ENCODE results near the gene NUP42.

The NUP42 gene

DNA sequence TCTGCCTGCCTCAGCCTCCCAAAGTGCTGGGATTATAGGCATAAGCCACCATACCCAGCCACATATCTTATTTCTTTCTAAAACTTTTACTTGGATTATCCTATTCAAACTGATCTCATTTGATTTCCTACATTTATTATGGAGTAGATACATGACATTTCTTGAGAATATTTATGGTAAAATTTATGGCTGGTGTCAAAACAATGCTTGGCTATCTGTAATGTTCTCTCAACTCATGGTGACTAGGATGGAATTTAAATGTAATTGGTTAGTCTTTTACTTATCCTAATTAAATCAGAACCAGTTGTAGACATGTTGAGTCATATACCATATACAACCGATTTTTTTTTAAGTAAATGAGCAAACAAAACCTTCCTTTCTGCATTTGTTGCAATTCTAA lies 4.1 kb downstream of the NUP42 start:
- TF ChIP-seq TCF12 (IDR thresholded peaks at IDR 0.05; ENCODE audit: low read depth) = no peak
- TF ChIP-seq, protein P1, sequence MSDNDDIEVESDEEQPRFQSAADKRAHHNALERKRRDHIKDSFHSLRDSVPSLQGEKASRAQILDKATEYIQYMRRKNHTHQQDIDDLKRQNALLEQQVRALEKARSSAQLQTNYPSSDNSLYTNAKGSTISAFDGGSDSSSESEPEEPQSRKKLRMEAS (IDR thresholded peaks at IDR 0.05) = no peak
- TF ChIP-seq CREB1 (IDR thresholded peaks at IDR 0.05; ENCODE audit: low read depth) = no peak
- TF ChIP-seq CEBPB (IDR thresholded peaks at IDR 0.05) = no peak
- TF ChIP-seq EP300 (IDR thresholded peaks at IDR 0.05; ENCODE audit: borderline replicate concordance) = no peak
- no peak for TF ChIP-seq NFIC (IDR thresholded peaks at IDR 0.05)
- no peak for TF ChIP-seq TAF1 (IDR thresholded peaks at IDR 0.05; ENCODE audit: low read depth)
- TF ChIP-seq TEAD4 (IDR thresholded peaks at IDR 0.05) = no peak
- TF ChIP-seq, protein P2, sequence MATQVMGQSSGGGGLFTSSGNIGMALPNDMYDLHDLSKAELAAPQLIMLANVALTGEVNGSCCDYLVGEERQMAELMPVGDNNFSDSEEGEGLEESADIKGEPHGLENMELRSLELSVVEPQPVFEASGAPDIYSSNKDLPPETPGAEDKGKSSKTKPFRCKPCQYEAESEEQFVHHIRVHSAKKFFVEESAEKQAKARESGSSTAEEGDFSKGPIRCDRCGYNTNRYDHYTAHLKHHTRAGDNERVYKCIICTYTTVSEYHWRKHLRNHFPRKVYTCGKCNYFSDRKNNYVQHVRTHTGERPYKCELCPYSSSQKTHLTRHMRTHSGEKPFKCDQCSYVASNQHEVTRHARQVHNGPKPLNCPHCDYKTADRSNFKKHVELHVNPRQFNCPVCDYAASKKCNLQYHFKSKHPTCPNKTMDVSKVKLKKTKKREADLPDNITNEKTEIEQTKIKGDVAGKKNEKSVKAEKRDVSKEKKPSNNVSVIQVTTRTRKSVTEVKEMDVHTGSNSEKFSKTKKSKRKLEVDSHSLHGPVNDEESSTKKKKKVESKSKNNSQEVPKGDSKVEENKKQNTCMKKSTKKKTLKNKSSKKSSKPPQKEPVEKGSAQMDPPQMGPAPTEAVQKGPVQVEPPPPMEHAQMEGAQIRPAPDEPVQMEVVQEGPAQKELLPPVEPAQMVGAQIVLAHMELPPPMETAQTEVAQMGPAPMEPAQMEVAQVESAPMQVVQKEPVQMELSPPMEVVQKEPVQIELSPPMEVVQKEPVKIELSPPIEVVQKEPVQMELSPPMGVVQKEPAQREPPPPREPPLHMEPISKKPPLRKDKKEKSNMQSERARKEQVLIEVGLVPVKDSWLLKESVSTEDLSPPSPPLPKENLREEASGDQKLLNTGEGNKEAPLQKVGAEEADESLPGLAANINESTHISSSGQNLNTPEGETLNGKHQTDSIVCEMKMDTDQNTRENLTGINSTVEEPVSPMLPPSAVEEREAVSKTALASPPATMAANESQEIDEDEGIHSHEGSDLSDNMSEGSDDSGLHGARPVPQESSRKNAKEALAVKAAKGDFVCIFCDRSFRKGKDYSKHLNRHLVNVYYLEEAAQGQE (IDR thresholded peaks at IDR 0.05; ENCODE audit: low read depth) = no peak
- no peak for TF ChIP-seq RAD21 (IDR thresholded peaks at IDR 0.05; ENCODE audit: low read depth)

DNA sequence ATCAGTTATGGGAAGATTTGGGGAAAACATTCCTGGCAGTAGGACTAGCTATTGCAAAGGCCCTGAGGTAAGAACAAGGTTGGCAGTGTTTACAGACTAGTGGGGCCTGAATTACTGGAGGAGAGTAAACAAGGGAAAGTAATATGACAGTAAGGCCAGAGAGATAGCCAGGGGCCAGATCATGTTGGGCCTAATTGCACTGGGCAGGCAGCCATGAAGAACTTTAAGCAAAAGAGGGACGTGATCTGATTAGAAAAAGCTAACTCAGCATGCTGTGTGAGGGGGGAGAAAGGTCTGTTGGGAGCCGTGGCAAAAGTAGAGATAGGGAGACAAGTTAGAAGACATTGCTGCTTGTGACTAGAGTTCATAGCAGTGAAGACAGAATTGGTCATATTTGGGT lies 9.2 kb downstream of the NUP42 start:
- TF ChIP-seq, protein P1 (IDR thresholded peaks at IDR 0.05) = no peak
- TF ChIP-seq NFIC (IDR thresholded peaks at IDR 0.05) (no peak), RAD21 (IDR thresholded peaks at IDR 0.05; ENCODE audit: low read depth) (no peak), CREB1 (IDR thresholded peaks at IDR 0.05; ENCODE audit: low read depth) (no peak), TEAD4 (IDR thresholded peaks at IDR 0.05) (no peak), EP300 (IDR thresholded peaks at IDR 0.05; ENCODE audit: borderline replicate concordance) (no peak), EGR1 (IDR thresholded peaks at IDR 0.05) (no peak), CEBPB (IDR thresholded peaks at IDR 0.05) (no peak), ZBTB7A (IDR thresholded peaks at IDR 0.05; ENCODE audit: low read depth) (no peak), YY1 (IDR thresholded peaks at IDR 0.05; ENCODE audit: low read depth) (no peak), TAF1 (IDR thresholded peaks at IDR 0.05; ENCODE audit: low read depth) (no peak), TCF12 (IDR thresholded peaks at IDR 0.05; ENCODE audit: low read depth) (no peak), FOXM1 (IDR thresholded peaks at IDR 0.05; ENCODE audit: borderline replicate concordance, low read depth) (no peak)
- TF ChIP-seq, protein P2 (IDR thresholded peaks at IDR 0.05; ENCODE audit: low read depth) = no peak
- TF ChIP-seq, protein P3, sequence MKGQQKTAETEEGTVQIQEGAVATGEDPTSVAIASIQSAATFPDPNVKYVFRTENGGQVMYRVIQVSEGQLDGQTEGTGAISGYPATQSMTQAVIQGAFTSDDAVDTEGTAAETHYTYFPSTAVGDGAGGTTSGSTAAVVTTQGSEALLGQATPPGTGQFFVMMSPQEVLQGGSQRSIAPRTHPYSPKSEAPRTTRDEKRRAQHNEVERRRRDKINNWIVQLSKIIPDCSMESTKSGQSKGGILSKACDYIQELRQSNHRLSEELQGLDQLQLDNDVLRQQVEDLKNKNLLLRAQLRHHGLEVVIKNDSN (IDR thresholded peaks at IDR 0.05) = no peak

DNA sequence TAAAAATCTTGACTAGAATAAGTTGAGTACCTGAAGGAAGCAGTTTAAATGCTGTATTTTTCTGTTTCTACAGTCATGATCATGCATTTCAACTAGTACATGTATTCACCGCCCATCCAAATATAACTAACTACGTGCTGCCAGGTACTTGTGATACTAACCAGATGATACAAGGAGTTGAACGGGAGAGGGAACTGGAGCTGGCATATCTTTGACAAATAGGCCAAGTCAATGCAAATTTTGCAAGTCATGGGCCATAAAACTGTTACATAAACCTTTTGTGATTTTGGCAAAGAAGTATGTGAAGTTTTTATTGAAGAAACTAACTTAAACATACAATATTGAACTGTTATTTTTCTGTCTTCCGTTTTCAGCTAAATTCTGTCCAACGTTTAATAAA lies 14.5 kb downstream of the NUP42 start:
- TF ChIP-seq CEBPB (IDR thresholded peaks at IDR 0.05) = no peak
- TF ChIP-seq, protein P2 (IDR thresholded peaks at IDR 0.05; ENCODE audit: low read depth) = no peak
- TF ChIP-seq, protein P3 (IDR thresholded peaks at IDR 0.05) = no peak
- TF ChIP-seq TAF1 (IDR thresholded peaks at IDR 0.05; ENCODE audit: low read depth) = no peak

DNA sequence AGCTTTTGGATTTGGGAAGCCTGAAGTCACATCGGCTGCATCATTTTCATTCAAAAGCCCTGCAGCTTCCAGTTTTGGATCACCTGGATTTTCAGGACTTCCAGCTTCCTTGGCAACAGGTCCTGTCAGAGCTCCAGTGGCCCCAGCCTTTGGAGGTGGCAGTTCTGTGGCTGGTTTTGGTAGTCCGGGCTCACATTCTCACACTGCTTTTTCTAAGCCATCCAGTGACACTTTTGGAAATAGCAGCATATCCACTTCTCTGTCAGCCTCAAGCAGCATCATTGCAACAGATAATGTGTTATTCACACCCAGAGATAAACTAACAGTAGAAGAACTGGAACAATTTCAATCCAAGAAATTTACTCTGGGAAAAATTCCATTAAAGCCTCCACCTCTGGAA lies 18.5 kb downstream of the NUP42 start:
- TF ChIP-seq YY1 (IDR thresholded peaks at IDR 0.05; ENCODE audit: low read depth) (no peak), TAF1 (IDR thresholded peaks at IDR 0.05; ENCODE audit: low read depth) (no peak), CEBPB (IDR thresholded peaks at IDR 0.05) (no peak), RAD21 (IDR thresholded peaks at IDR 0.05; ENCODE audit: low read depth) (no peak), CREB1 (IDR thresholded peaks at IDR 0.05; ENCODE audit: low read depth) (no peak), EP300 (IDR thresholded peaks at IDR 0.05; ENCODE audit: borderline replicate concordance) (no peak), NFIC (IDR thresholded peaks at IDR 0.05) (no peak), EGR1 (IDR thresholded peaks at IDR 0.05) (no peak), TEAD4 (IDR thresholded peaks at IDR 0.05) (no peak), ZBTB7A (IDR thresholded peaks at IDR 0.05; ENCODE audit: low read depth) (no peak), FOXM1 (IDR thresholded peaks at IDR 0.05; ENCODE audit: borderline replicate concordance, low read depth) (no peak), TCF12 (IDR thresholded peaks at IDR 0.05; ENCODE audit: low read depth) (no peak)
- TF ChIP-seq, protein P3 (IDR thresholded peaks at IDR 0.05) = no peak
- TF ChIP-seq, protein P1 (IDR thresholded peaks at IDR 0.05) = no peak
- TF ChIP-seq, protein P2 (IDR thresholded peaks at IDR 0.05; ENCODE audit: low read depth) = no peak
